ENCODE results near the gene IDH3A. TPM values are rescaled to one million over a fixed set of nuclear protein-coding genes. Genes with fewer than 3 reads are reported as not detected.

The IDH3A gene
- total RNA-seq, 4 donors from 2014 or later, result 149 to 369 (median 166) TPM

DNA sequence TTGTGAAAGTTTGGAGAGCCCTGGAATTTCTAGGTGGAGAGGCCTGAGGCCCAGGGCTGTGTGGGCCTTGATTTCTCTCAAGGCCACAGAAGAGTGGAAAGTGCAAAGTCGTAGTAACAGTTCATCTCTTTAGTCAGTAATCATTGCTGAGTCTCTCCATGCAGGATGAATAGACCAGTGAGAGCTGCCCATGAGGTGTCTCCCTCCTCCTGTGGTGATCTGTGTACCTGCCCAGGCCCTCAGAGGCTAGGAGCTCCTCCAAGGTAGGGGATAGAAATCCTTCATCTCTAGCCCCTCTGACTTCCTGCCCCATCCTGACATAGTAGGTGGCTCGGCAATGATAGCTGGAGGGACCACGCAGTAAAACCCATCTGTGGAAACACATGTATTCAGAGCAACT lies 6.8 kb upstream of the IDH3A start:
- Histone ChIP-seq H3K9me3 (no peaks in the 10 kb centered on the region), H3K27me3 (no peaks in the 10 kb centered on the region), H3K27ac (no peak overlapping the region), H3K36me3 (no peaks in the 10 kb centered on the region), H3K4me3 (no peak overlapping the region), H3K4me1 (peaks cover 5 to 22% (median 8%) of the 10 kb centered on the region in 4 donors)
- WGBS, 2 donors (ENCODE audit: low coverage in 1 of 2), result 80 to 93% methylated on average over 1 to 3 of the region's 3 CpGs
- no peak for DNase-seq
- TF ChIP-seq POLR2AphosphoS5 (IDR thresholded peaks at IDR 0.05) (no peak), POLR2A (IDR thresholded peaks at IDR 0.05) (no peak), EP300 (IDR thresholded peaks at IDR 0.05; ENCODE audit: low read depth) (no peak)
- TF ChIP-seq, protein P1, sequence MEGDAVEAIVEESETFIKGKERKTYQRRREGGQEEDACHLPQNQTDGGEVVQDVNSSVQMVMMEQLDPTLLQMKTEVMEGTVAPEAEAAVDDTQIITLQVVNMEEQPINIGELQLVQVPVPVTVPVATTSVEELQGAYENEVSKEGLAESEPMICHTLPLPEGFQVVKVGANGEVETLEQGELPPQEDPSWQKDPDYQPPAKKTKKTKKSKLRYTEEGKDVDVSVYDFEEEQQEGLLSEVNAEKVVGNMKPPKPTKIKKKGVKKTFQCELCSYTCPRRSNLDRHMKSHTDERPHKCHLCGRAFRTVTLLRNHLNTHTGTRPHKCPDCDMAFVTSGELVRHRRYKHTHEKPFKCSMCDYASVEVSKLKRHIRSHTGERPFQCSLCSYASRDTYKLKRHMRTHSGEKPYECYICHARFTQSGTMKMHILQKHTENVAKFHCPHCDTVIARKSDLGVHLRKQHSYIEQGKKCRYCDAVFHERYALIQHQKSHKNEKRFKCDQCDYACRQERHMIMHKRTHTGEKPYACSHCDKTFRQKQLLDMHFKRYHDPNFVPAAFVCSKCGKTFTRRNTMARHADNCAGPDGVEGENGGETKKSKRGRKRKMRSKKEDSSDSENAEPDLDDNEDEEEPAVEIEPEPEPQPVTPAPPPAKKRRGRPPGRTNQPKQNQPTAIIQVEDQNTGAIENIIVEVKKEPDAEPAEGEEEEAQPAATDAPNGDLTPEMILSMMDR (IDR thresholded peaks at IDR 0.05), result no peak
- intact Hi-C loops (cut with DNase I; ENCODE audit: low total_unique reads), result no loop called here
- in situ Hi-C loops (cut with MboI; ENCODE audit: low pct_ligation_motif_present in 1 of 4, low pct_unique_long_range_greater_than_20kb in 1 of 4, low sequenced_read_pairs in 3 of 4), result loop anchor here in 1 of 4 donors (25.0 kb wide), 1 partner anchor 295 kb away; the partner anchor contains the start of gene IREB2

DNA sequence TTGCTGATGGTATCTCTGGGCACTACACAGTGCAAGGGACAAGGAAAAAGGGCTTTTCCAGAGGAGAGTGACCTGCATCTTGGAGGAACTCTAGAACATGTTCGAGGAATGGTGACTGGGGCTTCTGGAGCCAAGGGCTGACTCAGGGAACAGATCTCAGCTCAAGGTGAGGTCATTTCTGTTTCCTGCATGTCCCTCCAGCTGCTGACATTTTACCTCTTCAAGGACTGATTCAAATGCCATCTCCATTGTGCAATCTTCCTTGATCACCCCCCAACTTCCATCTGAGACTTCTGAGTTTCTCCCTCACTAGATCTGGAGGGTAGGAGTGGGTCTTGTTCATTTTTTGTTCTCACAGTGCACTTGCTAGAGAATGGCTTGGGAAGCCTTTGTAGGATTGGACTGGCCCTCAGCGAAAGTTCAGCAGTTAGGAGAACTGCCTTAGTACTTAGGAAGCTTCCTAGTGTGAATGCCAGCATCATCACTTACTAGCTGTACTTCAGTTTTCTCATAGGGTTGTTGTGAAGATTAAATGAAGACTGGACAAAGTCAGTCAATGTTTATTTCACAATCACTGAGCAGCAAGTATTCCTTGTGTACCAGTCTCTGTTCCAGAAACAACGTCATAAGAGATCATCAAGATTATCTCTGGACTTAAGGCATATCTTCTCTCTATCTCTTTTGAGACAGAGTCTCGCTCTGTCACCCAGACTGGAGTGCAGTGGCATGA lies 2.6 kb upstream of the IDH3A start:
- DNase-seq, result no peak
- Histone ChIP-seq H3K36me3 (no peaks in the 10 kb centered on the region), H3K27me3 (no peaks in the 10 kb centered on the region), H3K27ac (no peak overlapping the region), H3K4me1 (peaks cover 11 to 30% (median 23%) of the 10 kb centered on the region in 4 donors), H3K9me3 (no peaks in the 10 kb centered on the region), H3K4me3 (no peak overlapping the region)
- intact Hi-C loops (cut with DNase I; ENCODE audit: low total_unique reads) (no loop called here), in situ Hi-C loops (cut with MboI; ENCODE audit: low pct_ligation_motif_present in 1 of 4, low pct_unique_long_range_greater_than_20kb in 1 of 4, low sequenced_read_pairs in 3 of 4) (loop anchor here in 1 of 4 donors (25.0 kb wide), 1 partner anchor 291 kb away; the partner anchor contains the start of gene IREB2)
- WGBS, 2 donors (ENCODE audit: low coverage in 1 of 2), result 92 to 93% methylated on average over 2 to 4 of the region's 4 CpGs
- TF ChIP-seq, protein P1 (IDR thresholded peaks at IDR 0.05), result no peak
- TF ChIP-seq EP300 (IDR thresholded peaks at IDR 0.05; ENCODE audit: low read depth) (no peak), POLR2AphosphoS5 (IDR thresholded peaks at IDR 0.05) (no peak), POLR2A (IDR thresholded peaks at IDR 0.05) (no peak)

DNA sequence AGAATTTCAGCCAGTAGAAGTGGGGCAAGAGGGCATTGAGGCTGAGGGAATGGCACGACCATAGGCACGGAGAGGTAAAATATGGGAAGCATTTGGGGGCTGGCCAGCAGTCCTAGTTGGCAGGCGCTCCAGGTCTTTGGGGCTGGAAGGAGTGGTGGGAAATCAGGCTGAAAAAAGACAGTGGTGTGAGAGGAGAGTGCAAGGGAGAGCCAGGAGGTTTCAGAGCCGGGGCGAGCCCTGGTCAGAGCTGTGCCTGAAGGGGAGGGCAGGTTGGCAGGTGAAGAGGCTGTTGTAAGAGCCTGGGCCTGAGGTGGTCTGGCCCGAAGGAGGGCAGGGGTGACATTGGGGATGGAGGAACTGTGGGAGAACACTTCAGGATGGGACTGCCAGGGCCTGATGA lies 1.6 kb upstream of the IDH3A start:
- Histone ChIP-seq H3K36me3 (no peaks in the 10 kb centered on the region), H3K9me3 (no peaks in the 10 kb centered on the region), H3K27me3 (no peaks in the 10 kb centered on the region), H3K4me1 (peaks cover 11 to 31% (median 23%) of the 10 kb centered on the region in 4 donors), H3K27ac (no peak overlapping the region), H3K4me3 (no peak overlapping the region)
- intact Hi-C loops (cut with DNase I; ENCODE audit: low total_unique reads) (no loop called here), in situ Hi-C loops (cut with MboI; ENCODE audit: low pct_ligation_motif_present in 1 of 4, low pct_unique_long_range_greater_than_20kb in 1 of 4, low sequenced_read_pairs in 3 of 4) (loop anchor here in 1 of 4 donors (25.0 kb wide), 1 partner anchor 290 kb away; the partner anchor contains the start of gene IREB2)
- WGBS, 2 donors (ENCODE audit: low coverage in 1 of 2), result 94 to 100% methylated on average over 1 to 6 of the region's 6 CpGs
- no peak for DNase-seq
- TF ChIP-seq POLR2AphosphoS5 (IDR thresholded peaks at IDR 0.05), result no peak
- no peak for TF ChIP-seq EP300 (IDR thresholded peaks at IDR 0.05; ENCODE audit: low read depth)

DNA sequence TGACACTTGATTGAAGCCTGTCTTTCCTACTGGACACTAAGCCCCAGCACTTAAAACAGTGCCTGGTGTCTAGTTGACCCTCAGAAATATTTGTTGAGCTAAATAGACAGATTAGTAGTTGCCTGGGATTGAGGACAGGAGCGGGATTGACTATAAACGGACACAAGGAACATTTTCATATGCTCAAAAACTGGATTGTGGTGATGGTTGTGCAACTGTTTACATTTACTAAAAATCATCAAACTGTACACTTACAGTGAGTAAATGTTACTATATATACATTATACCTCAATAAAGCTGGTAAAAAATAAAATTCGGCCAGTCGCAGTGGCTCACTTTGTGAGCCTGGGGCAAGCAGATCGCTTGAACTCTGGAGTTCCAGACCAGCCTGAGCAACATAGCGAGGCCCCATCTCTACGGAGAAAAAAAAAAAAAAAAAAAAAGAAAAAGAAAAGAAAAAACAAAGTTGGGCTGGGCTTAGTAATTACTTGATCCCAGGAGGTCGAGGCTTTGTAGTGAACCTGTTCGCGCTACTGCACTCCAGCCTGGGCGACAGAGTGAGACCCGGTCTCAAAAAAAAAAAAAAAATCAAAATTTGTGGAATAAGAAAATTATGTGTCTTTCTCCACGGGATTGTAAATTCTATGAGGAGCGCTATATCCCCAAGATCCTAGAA lies 632 bp upstream of the IDH3A start:
- H3K9me3 ChIP-seq, result no peaks in the 10 kb centered on the region
- no peak for TF ChIP-seq POLR2AphosphoS5 (IDR thresholded peaks at IDR 0.05)
- no peak for TF ChIP-seq POLR2A (IDR thresholded peaks at IDR 0.05)
- TF ChIP-seq, protein P1 (IDR thresholded peaks at IDR 0.05), result no peak
- TF ChIP-seq EP300 (IDR thresholded peaks at IDR 0.05; ENCODE audit: low read depth), result no peak
- WGBS, 2 donors (ENCODE audit: low coverage in 1 of 2), result 8 to 16% methylated on average over 10 to 14 of the region's 14 CpGs
- no peak for DNase-seq
- H3K27me3 ChIP-seq, result no peaks in the 10 kb centered on the region
- intact Hi-C loops (cut with DNase I; ENCODE audit: low total_unique reads), result no loop called here
- H3K36me3 ChIP-seq, result no peaks in the 10 kb centered on the region
- peak overlapping the region; percentile 23 to 95 (median 56) for H3K4me3 ChIP-seq
- H3K27ac ChIP-seq, result peak overlapping the region; percentile 87 to 95 (median 90)
- in situ Hi-C loops (cut with MboI; ENCODE audit: low pct_ligation_motif_present in 1 of 4, low pct_unique_long_range_greater_than_20kb in 1 of 4, low sequenced_read_pairs in 3 of 4), result loop anchor here in 1 of 4 donors (25.0 kb wide), 1 partner anchor 289 kb away; the partner anchor contains the start of gene IREB2
- H3K4me1 ChIP-seq, result peaks cover 11 to 34% (median 23%) of the 10 kb centered on the region in 4 donors
